NCI-H748 (cell line): ENCODE measurements around the gene NELFE.
"Not testable (repeated sequence)": the region's sequence is repeated elsewhere in the genome, so short reads cannot be mapped to it uniquely, and the experiment has no call there.

Source experiments
- DNase-seq: peaks from one replicate; lab custom pipeline; 2025; ENCODE audit not compliant: unreplicated experiment; lab: John Stamatoyannopoulos, UW

Gene NELFE, protein sequence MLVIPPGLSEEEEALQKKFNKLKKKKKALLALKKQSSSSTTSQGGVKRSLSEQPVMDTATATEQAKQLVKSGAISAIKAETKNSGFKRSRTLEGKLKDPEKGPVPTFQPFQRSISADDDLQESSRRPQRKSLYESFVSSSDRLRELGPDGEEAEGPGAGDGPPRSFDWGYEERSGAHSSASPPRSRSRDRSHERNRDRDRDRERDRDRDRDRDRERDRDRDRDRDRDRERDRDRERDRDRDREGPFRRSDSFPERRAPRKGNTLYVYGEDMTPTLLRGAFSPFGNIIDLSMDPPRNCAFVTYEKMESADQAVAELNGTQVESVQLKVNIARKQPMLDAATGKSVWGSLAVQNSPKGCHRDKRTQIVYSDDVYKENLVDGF

DNA sequence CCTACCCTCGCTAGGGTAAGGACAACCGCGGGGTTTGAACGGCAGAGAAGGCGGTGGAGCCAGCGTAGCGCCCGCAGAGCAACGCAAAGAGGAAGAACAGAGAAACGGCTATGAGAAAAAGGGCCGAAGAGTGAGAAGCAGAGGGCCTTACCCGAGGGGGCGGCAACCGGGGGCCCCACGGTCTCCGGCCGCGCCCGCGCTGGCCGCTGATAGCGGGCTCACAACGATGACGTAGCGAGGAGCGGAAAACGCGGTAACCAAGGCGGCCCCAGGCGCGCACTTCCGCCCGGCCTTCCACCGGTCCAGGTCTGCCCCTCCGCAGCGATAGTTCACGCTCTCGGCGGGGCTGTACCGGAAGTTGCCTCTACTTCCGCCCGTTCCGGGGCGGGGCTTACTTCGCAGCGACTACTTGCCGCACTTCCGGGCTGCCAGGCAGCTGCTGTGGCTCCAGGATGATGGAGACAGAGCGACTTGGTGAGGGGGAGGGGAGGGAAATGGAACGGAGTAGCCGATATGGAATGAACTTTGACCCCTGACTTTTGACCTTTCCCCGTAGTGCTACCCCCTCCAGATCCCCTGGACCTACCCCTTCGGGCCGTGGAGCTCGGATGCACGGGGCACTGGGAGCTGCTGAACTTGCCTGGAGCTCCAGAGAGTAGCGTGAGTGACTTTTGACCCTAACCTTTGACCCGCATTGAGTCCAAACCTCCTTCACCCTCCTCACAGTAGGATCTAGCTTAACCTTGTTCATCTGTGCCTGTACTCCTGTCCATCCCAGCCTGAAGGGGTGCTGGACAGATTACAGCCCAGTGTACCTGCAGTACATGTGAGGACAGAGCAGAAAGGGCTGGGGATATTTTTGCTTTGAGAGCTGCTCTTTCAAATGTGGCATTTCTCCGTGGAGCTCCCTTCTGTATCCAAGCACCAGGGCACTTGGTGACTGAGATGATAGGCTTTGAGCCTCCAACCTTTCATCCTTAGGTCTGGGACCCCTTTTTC lies at the start of gene NELFE, which contains the start of gene SKIC2:
Gene NELFE, minus strand, starts transcription at position 231 of the 999 bp plus-strand sequence. CDS start 525 bp downstream, outside the sequence.
Gene SKIC2, plus strand, starts transcription at position 435 of the 999 bp plus-strand sequence. Its CDS starts 18 bp downstream, at position 453.
- DNase-seq = peak; percentile 100

DNA sequence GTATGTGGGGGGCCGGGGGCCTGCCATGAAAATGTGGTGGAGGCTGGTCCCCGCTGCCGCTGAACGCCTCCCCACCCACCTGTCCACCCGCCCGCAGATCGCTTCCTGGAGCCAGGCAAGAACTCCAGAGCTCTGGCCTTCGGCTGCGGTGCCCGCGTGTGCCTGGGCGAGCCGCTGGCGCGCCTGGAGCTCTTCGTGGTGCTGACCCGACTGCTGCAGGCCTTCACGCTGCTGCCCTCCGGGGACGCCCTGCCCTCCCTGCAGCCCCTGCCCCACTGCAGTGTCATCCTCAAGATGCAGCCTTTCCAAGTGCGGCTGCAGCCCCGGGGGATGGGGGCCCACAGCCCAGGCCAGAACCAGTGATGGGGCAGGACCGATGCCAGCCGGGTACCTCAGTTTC lies 49.3 kb upstream of the NELFE start:
- DNase-seq = not testable (repeated sequence)

DNA sequence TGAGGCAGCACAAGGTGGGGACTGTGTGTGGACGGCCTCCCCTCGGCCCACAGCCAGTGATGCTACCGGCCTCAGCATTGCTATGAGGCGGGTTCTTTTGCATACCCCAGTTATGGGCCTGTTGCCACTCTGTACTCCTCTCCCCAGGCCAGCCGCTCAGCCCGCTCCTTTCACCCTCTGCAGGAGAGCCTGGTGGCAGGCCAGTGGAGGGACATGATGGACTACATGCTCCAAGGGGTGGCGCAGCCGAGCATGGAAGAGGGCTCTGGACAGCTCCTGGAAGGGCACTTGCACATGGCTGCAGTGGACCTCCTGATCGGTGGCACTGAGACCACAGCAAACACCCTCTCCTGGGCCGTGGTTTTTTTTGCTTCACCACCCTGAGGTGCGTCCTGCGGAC lies 48.3 kb upstream of the NELFE start:
- not testable (repeated sequence) for DNase-seq

DNA sequence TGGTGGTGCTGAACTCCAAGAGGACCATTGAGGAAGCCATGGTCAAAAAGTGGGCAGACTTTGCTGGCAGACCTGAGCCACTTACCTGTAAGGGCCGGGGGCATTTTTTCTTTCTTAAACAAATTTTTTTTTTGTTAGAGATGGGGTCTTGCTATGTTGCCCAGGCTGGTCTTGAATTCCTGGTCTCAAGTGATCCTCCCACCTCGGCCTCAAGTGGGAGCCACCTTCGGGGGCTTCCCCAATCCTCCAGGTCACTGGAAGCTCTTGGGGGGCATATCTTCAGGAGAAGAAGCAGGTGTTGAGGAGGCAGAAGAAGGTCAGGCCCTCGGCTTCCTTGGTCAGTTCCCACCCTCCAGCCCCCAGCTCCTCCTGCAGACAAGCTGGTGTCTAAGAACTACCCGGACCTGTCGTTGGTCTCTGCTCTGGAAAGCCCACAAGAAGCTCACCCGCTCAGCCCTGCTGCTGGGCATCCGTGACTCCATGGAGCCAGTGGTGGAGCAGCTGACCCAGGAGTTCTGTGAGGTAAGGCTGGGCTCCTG lies 47.3 kb upstream of the NELFE start:
- DNase-seq = not testable (repeated sequence)

DNA sequence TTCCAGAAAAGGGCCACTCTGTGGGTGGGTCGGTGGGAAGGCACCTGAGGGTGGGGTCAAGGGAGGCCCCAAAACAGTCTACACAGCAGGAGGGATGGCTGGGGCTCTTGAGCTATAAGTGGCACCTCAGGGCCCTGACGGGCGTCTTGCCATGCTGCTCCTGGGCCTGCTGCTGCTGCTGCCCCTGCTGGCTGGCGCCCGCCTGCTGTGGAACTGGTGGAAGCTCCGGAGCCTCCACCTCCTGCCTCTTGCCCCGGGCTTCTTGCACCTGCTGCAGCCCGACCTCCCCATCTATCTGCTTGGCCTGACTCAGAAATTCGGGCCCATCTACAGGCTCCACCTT lies 46.7 kb upstream of the NELFE start:
- not testable (repeated sequence) for DNase-seq

DNA sequence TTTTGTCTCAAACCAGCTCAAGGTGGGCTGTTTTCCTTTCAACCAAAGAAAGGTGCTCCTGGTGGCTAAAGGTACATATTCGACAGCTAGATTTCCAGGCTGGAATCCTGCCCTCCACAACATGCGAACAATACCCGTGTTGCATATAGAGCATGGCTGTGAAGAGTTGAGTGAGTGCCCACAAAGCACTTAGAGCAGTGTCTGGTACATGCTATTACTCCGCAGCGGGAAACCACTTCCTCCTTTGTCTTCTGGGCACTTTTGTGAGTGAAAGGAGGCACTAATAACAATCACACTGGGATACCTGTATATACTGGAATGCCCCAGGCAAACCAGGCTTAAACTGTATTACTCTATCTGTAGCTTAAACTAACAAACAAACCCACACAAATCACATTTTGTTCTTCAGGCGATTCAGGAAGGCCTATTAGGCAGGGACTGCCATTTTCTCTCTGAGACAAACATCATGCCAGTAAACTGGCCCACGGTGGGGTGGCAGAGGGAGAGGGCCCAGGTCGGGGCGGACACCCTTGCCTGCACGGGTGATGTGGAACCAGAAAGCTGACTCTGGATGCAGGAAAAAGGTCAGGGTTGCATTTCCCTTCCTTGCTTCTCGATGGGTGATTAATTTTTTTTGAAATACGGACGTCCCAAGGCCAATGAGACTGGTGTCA lies 46.2 kb upstream of the NELFE start:
- peak; percentile 44 for DNase-seq

DNA sequence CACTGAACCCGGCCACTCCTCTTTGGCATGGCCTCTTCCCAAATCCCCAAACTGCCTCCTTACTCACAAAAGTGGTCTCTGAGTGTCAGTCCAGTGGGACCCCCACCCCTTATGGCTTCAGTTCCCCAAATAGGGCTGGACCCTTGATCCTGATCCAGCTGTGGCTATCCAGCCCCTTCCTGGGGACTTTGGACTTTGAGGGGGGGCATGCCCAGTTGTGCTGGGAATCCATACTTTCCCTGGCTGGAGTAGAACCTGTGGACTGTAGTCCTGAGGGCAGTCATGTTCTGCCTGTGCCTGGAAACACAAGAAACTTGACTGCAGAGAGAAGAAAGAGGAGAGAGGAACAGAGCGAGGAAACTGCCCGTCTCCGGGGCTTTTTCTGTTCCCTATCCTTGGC lies 45.6 kb upstream of the NELFE start:
- DNase-seq = not testable (repeated sequence)

DNA sequence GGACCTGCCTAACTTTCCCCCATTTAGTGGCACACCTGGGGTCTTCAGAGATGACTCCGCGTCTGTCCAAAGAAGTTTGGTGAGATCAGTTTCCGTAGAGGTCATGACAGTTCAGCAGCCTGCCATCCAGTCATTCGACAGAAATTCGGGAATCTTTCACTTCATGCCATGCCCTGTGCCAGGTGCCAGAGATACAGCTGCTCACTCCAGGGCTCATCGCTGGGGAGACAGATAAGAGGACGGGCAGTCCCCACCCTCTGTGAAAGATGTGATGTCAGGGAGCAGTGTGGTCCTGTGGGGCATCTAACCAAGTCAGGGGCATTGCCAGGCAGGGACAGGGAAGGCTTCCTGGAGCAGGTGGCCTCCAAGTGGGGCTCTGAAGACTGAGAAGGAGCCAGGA lies 44.5 kb upstream of the NELFE start:
- not testable (repeated sequence) for DNase-seq

DNA sequence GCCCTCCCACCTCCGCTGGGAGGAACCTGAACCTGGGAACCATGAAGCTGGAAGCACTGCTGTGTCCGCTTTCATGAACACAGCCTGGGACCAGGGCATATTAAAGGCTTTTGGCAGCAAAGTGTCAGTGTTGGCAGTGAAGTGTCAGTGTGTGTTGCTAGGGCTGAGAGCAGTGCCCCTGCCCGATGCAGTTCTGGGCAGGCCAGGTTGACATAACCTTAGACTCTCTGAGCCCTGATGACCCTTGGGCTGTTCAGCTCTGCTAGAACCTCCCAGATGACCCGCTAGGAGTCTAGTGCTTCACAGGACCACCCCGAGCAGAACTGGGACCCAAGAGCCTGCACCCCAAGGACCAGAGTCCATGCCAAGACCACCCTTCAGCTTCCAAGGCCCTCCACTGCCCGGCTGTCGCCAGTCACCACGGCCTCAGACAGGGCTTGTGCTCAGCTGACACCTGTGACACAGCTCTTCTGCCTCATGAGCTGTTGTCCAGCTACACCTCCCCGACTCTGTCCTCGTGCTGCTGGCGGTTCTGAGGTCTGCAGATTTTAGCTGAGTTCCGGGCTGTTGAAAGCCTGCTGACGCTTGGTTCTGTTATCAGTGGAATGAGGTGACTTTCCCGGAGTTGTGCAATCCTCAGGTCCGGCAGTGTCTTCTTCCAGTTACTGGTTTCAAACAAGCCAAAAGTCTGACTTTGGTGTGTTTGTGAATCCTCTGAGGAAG lies 43.9 kb upstream of the NELFE start:
- not testable (repeated sequence) for DNase-seq

DNA sequence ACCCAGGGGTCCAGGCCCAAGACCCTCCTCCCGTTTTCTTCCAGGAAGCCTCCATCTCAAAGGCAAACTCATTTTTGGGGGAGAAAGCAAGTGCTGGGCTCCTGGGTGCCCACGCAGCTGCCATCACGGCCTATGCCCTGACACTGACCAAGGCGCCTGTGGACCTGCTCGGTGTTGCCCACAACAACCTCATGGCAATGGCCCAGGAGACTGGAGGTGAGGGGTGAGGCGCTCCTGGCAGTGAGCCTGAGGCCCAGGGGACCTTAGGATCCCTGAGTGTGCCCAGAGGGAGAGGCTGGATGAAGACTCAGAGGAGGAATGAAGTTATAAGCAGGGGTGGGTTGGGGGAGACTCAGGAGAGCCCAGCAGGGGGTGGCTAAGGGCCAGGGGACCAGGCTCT lies 37.6 kb upstream of the NELFE start:
- DNase-seq = not testable (repeated sequence)

DNA sequence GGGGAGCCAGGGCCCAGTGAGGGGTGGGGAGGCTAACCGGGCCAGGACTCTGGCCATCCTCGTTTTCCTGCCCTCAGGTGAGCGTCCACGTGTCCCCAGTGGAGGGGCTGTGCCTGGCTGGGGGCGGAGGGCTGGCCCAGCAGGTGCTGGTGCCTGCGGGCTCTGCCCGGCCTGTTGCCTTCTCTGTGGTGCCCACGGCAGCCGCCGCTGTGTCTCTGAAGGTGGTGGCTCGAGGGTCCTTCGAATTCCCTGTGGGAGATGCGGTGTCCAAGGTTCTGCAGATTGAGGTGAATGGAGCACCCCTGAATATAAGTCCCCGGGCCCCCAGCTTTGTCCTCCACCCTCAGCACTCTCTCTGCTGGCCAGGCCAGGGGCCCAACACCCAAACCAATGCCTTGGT lies 35.6 kb upstream of the NELFE start:
- DNase-seq = not testable (repeated sequence)

DNA sequence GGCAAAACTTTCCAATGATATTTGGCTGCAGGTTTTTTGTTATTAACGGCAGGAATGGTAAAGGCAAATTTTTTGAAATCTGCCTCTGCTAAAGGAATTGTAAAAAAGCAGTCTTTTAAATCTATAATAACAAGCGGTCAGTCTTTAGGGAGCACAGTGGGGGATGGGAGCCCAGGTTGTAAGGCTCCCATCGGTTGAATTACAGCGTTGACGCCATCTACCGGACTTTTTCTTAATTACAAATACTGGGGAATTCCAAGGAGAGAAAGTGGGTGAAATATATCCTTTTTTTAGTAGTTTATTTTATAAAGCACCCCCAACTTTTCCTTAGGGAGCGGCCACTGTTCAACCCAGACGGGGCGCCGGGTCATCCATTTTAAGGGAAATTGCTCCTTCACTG lies 30.6 kb upstream of the NELFE start:
- not testable (repeated sequence) for DNase-seq

DNA sequence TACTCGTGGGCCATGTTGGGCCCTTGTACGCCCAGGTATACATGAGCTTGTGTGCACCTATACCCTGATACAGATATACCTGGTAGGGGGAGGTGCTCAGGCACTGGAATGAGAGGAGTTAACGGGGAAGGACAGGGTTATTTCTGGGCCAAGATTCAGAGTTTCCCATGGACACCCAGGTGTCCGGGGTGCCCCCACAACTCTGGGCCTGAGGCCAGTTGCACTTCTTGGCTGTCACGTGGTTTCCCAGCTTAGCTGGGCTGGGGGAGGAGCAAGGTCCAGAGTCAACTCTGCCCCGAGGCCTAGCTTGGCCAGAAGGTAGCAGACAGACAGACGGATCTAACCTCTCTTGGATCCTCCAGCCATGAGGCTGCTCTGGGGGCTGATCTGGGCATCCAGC lies 23.0 kb upstream of the NELFE start, which contains the start of gene C4A:
Gene C4A, plus strand, starts transcription at position 314 of the 400 bp plus-strand sequence. Its CDS starts 51 bp downstream, at position 365.
- DNase-seq = not testable (repeated sequence)

DNA sequence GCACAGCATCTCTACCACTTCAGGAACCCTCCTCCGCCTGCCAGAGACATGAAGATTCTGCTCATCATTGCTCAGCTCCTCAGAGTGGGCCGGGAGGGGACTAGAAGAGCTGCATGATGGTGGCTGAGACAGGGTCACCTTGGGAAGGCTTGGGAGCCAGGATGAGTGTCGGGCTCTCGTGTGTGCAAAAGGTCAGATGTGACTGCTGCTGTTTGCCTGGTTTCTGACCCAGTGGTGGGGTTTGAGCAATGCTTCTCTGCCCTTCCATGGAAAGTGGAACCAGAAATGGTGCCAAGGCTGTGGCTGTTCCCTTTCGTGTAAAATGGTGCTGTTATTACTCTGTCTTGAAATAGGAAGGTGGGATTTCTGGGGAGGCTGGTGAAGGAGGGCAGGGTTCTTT lies 22.2 kb upstream of the NELFE start:
- not testable (repeated sequence) for DNase-seq

DNA sequence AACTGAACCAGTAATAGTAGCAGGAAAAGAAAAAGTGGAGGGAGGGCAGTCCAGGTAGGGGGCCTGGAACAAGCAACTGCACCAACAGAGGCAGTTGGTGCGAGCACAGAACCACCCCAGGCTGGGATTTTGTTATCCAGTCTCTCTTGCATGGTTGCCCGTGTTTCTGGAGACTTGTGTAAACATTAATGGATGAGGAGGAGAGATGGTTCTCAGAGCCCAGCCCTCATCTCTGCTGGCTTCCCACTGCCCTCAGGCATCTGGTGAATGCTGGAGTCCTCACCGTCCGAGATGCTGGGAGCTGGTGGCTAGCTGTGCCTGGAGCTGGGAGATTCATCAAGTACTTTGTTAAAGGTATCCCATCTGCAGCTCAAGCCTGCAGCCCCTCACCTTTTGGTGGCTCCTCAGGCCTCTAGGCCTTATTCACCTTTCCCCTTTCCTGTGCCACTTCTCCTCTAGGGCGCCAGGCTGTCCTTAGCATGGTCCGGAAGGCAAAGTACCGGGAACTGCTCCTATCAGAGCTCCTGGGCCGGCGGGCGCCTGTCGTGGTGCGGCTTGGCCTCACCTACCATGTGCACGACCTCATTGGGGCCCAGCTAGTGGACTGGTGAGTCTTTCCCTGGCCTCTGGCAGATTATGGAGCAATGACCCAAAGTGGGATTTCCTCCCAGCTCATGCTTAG lies 21.6 kb upstream of the NELFE start:
- DNase-seq = not testable (repeated sequence)

DNA sequence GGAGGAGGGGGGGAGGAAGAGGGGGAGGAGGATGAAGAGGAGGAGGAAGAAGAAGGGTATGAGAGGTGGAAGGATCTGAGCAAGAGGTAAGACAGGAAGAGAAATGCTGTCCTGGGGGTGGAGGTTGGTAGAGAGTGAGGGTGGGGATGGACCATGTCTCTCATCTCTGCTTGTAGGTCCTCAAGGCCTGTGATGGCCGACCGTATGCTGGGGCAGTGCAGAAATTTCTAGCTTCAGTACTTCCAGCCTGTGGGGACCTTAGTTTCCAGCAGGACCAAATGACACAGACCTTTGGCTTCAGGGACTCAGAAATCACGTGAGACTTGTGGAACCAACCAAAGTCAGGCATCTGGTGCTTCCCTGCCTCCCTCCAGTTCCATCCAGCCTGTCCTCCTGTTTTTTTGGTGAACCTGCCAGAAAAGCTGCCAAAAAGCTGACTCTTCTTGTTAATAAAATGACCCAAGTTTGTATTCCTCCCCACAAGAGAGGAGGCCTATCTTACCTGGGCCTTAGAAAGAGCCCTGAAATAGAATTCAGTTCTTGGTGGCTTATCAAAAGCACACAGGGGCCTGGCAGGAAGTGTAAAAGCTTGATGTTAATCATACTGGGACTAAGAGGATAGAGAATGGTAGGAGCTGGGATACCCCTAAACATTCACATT lies 20.6 kb upstream of the NELFE start:
- DNase-seq = no peak

DNA sequence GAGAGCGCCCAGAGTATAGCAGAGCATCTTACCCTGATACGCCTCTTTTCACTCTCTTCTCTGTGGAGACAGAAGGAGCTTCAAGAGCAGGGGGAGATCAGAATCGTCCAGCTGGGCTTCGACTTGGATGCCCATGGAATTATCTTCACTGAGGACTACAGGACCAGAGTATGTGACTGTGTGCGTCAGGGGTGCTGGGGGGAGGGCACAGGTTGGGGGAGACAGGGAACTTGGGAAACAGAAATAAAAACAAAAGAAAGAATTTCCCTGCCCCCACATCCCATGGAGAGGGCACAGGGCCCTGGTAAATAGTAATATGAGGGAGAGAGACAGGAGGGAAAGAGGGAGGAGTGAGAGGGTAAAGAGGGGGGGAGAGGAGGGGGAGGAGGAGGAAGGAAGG lies 20.1 kb upstream of the NELFE start:
- no peak for DNase-seq

DNA sequence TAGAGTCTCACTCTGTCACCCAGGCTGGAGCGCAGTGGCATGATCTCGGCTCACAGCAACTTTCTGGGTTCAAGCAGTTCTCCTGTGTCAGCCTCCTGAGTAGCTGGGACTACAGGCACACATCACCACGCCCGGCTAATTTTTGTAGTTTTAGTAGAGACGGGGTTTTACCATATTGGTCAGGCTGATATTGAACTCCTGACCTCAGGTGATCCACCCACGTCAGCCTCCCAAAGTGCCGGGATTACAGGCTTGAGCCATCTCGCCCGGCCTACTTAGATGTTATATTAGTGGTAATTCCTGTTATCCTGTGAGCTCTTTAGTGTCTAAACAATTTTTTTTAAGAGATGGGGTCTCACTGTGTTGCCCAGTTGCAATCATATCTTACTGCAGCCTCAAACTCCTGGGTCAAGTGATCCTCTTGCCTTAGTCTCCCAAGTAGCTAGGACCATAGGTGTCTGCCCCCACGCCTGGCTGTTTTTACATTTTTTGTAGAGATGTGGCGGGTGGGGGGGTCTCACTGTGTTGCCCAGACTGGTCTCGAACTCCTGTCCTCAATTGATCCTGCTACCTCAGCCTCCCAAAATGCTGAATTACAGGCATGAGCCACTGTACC lies 19.2 kb upstream of the NELFE start:
- DNase-seq = no peak
